GM19023 (cell line): Measurements from ENCODE around the gene CRIM1.

Source experiments
- ATAC-seq: cut with Tn5 transposase; IDR thresholded peaks from one replicate; pipeline ENCODE4 v1.9.1; 2021; ENCODE audit warnings: mild to moderate bottlenecking, moderate library complexity; ENCODE audit not compliant: unreplicated experiment

CRIM1 gene

DNA sequence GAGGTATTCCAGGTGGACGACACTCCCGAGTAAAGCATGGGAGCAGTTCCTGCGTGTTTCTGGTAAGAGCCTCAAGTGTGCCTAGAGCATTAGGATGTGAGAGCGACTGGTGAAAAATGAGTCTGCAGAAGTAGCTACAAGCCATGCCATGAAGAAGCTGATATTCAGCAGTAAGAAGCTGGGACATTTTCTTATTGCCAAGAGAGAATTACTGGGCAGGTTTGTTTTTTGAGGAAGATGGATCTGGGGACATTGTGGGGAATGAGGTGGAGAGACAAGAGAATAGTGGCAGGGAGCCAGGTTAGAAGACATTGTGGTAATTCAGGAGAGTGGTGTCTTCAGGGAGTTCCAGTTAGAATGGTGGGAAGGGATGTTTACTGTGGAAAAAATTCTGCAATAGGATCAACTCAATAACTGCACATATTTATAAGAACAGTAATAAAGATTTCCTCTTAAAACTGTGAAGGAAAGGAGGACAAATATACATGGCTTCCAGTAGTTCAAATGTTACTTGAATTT, 38.2 kb downstream of the CRIM1 start:
- ATAC-seq = no peak

DNA sequence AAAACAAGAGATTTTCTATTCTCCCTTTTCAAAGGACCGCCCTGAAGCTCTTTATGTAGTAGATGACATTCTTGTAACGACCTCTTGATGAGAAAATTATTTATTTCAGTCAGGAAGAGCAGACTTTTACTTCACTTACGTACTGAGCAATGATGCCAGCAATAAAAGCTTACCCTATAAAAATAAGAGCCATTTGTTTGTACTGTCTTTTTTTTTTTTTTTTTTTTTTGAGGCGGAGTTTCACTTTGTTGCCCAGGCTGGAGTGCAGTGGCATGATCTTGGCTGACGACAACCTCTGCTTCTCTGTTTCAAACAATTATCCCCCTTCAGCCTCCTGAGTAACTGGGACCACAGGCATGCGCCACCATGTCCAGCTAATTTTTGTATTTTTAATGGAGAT, 39.2 kb downstream of the CRIM1 start:
- ATAC-seq = no peak

DNA sequence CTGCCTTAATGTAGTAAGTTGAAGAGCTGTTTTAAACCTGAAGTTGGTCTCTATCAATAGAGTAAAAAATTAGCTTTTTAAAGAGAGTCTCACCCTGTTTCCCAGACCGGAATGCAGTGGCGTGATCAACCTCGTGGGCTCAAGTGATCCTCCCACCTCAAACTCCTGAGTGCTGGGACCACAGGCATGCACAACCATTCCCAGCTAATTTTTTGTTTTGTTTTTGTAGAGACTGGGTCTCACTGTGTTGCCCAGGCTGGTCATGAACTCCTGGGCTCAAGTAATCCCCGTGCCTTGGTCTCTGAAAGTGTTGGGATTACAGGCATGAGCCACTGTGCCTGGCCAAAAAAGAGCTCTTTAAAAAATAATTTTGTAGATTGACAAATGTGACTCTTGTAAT, 40.3 kb downstream of the CRIM1 start:
- no peak for ATAC-seq

GRCh38 chr2:36396878-36397539, 41.4 kb downstream of the CRIM1 start:
- ATAC-seq = no peak

DNA sequence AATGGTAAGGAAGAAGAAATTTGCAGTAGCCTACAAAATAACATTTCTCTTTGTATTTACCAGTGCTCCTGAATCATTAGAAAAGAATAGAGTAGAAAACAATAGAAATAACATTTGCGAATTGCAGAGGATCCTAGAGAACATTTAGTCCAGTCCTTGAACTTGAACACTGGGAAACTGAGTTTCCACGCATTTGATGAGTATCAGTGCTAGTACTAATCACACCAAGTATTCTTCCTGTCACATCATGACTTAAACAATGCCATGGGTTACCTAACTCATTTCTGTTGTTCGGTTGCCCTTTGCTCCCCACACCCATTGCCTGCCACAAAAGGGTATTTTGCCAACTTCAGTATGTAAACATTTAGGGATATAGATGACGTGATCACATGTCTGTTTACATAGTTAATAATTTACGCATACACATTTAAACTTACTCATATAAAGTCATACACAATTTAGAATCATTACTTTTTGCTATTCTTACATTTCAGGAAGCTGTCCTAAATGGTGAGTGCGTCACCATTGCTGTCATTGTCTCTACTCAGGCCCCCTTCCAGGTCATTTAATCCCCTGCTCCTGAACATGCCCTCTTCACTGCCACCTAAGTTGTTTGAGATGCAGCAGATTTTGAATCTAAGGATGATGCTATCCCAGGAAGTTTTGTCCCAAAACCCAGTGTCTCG, 42.3 kb downstream of the CRIM1 start:
- ATAC-seq = no peak

DNA sequence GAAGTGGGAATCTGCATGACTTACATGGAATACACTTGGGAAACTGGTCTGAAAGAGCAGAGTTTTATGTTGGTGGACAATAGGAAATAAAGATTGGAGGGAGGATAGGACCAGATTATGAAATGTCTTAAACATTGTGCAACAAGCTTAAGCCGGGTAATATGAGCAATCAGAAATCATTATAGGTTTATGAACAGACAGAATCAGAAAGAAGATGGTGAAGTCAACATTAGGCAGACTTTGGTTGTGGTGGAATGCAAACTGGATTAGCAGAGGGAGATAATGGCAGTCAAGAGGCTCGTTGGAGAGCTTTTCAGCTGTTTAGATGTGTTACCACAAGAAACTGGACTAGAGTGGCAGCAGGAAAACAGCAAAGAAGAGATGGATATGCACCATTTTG, 43.5 kb downstream of the CRIM1 start:
- no peak for ATAC-seq

- ATAC-seq = no peak
Measured at GRCh38 chr2:36403675-36404230, 48.2 kb downstream of the CRIM1 start.

GRCh38 chr2:36404318-36404717, 48.7 kb downstream of the CRIM1 start:
- no peak for ATAC-seq

DNA sequence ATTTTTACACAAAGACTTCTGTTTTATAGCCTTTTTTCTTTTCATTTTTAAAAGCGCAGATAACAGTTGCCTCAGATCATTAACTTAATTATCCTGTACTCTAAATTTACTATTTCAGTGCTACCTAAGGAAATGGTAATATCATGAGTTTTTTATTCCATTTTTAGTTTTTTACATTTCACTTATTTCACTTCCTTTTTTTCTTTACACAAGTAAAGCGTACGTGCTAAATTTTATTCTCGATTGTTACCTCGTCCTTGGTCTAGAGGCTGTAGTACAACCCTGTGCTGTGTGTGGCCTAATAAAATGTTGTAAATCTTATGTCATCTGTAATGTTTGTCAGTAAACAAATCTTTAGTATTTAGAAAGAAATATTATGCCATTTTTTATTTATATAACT, 49.2 kb downstream of the CRIM1 start:
- ATAC-seq = no peak

- ATAC-seq = no peak
Measured at GRCh38 chr2:36405183-36405582, 49.6 kb downstream of the CRIM1 start.

- no peak for ATAC-seq
Measured at GRCh38 chr2:36406296-36406695, 50.7 kb downstream of the CRIM1 start.

DNA sequence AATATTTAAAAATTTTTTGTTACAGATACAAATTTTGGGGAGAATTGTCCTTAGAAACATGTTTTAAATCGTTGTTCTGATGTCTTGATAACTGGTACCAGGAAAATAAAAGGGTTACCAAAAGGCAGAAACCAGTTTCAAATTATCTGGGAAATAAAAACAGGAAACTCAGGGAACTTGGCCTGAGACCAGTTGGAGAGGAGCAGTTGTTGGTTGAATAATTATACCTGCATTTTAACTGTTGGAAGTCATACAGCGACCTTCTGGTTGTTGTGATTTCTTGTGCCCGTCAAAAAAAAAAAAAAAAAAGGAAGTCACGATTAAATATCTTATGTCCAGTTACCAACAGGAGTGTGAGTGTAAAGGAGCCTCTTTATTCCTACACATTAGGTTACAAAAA, 51.8 kb downstream of the CRIM1 start:
- ATAC-seq = no peak

GRCh38 chr2:36408198-36408703, 52.7 kb downstream of the CRIM1 start:
- no peak for ATAC-seq

DNA sequence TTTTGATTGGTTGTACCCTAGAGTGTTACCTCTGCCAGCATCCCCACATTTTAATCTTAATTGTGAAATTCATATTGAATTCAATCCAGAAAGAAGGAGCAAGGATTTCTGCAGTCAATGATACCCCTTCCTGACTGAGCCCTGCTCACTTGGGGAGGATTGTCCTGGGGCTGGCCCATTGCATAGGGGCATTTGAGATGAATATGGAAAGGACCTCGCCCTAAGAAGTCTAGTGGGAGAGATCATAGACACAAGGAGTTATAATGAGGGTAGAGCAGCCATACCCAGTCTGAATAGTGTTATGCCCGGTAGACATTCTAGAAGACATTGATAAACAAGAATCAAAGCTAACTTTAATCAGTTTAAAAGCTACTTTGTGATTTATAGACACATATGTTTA, 53.8 kb downstream of the CRIM1 start:
- no peak for ATAC-seq

DNA sequence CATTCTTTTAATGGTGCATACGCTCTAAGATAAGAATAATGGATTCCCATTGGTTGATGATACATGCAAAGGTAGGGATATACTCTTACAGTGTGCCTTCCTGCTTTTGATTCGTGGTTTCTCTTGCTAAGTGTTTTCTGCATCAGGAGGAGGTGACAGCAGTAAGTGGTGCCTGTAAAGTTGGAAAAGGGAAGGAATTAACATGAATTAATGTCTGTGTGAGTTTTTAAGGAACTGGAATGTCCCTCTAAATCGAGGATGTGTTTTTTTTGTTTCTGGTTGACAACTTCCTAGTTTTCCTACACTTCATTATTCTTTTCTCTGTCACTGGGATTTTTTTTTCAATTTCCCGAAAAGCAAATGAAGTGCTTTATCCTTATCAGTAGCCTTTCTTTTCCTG, 54.4 kb downstream of the CRIM1 start:
- ATAC-seq = no peak

- ATAC-seq = no peak
Measured at GRCh38 chr2:36410681-36411080, 55.1 kb downstream of the CRIM1 start.

- ATAC-seq = no peak
Measured at GRCh38 chr2:36411962-36412444, 56.4 kb downstream of the CRIM1 start.

- no peak for ATAC-seq
Measured at GRCh38 chr2:36413218-36413617, 57.6 kb downstream of the CRIM1 start.

DNA sequence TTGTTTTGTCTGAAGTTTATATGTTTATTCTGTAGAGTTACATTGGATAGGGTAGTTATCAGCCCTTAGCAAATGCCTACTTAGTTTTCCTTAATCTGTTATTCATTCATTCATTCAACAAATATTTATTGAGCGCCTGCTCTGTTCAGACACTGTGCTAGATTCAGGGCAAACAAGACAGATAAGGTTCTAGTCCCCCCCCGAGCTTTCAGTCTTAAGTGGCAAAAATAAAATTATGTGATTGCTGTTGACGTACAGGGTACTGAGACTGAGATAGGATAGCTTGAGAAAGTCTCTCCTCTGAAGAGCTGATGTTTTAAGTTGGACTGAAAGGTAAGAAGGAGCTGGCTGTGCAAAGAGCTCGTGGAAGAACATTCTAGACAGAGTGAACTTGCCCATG, 58.7 kb downstream of the CRIM1 start:
- no peak for ATAC-seq

GRCh38 chr2:36415381-36416022, 59.9 kb downstream of the CRIM1 start:
- ATAC-seq = no peak

GRCh38 chr2:36416370-36417165, 61.0 kb downstream of the CRIM1 start:
- no peak for ATAC-seq
